AG09309 (cell line): ENCODE measurements around the gene SLC1A7.

Experiments used
- DNase-seq: peaks from one replicate; pipeline ENCODE4 v3.0.0-alpha.2; 2010; ENCODE audit warnings: low read depth
- H3K4me3 ChIP-seq: 2 replicates; pipeline ENCODE4 v1.5.1; 2011; ENCODE audit warnings: mild to moderate bottlenecking, low read depth, low read length, moderate library complexity; ENCODE audit not compliant: control insufficient read depth
- CTCF ChIP-seq: IDR thresholded peaks from 2 replicates; pipeline ENCODE4 v1.5.1; 2011; ENCODE audit warnings: mild to moderate bottlenecking, low read depth, low read length, inconsistent platforms; ENCODE audit not compliant: insufficient read depth, control insufficient read depth; ENCODE audit errors: missing control alignments

SLC1A7 gene

GRCh38 chr1:53088616-53089300 lies 53.7 kb downstream of the SLC1A7 start:
- no peak for TF ChIP-seq CTCF
- no peak overlapping the region for H3K4me3 ChIP-seq
- DNase-seq, result no peak

GRCh38 chr1:53087332-53088285 lies 54.8 kb downstream of the SLC1A7 start:
- DNase-seq, result no peak
- TF ChIP-seq CTCF, result no peak
- H3K4me3 ChIP-seq, result no peak overlapping the region

GRCh38 chr1:53086491-53087070 lies 55.9 kb downstream of the SLC1A7 start:
- TF ChIP-seq CTCF, result no peak

GRCh38 chr1:53085405-53085804 lies 57.0 kb downstream of the SLC1A7 start:
- DNase-seq, result no peak
- TF ChIP-seq CTCF, result no peak

More at GRCh38 chr1:53086491-53087070, 55.9 kb downstream of the SLC1A7 start:
- DNase-seq, result no peak
- no peak overlapping the region for H3K4me3 ChIP-seq

GRCh38 chr1:53084589-53084971 lies 57.9 kb downstream of the SLC1A7 start:
- no peak overlapping the region for H3K4me3 ChIP-seq
- TF ChIP-seq CTCF, result no peak
- no peak for DNase-seq

More at GRCh38 chr1:53085405-53085804, 57.0 kb downstream of the SLC1A7 start:
- H3K4me3 ChIP-seq, result no peak overlapping the region
